ENCODE measurements around the gene MEN1. TPM values are rescaled to one million over a fixed set of nuclear protein-coding genes. Genes with fewer than 3 reads are reported as not detected.

MEN1 gene
- total and polyA plus RNA-seq, 8 donors: 26.9 to 46.5 (median 37.0) TPM

DNA sequence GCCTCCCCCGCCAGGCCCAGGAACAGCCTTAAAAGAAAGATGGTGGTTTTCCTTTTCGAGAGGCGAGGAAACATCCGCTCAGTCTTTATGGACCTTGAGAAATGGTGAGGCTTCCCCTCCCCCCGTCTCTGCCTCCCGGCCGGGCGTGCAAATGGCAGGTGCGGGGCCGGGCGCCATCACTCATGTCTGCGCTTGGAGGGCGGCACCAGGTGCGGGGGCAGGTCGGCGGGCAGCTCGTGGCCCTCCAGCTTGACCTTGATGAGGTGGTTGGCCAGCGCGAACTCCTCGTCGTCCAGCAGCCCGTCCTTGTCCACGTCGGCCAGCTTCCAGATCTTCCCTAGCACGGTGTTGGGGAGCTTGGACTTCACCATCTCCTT, 43.8 kb upstream of the MEN1 start:
- no peak for ATAC-seq
- no peaks in the 10 kb centered on the region for H3K9me3 ChIP-seq
- H3K27me3 ChIP-seq: no peaks in the 10 kb centered on the region
- intact Hi-C loops (cut with DNase I): no loop called here
- no peak overlapping the region for H3K4me3 ChIP-seq
- peaks cover 49 to 100% of the 10 kb centered on the region in 2 donors for H3K4me1 ChIP-seq
- TF ChIP-seq, protein P1, sequence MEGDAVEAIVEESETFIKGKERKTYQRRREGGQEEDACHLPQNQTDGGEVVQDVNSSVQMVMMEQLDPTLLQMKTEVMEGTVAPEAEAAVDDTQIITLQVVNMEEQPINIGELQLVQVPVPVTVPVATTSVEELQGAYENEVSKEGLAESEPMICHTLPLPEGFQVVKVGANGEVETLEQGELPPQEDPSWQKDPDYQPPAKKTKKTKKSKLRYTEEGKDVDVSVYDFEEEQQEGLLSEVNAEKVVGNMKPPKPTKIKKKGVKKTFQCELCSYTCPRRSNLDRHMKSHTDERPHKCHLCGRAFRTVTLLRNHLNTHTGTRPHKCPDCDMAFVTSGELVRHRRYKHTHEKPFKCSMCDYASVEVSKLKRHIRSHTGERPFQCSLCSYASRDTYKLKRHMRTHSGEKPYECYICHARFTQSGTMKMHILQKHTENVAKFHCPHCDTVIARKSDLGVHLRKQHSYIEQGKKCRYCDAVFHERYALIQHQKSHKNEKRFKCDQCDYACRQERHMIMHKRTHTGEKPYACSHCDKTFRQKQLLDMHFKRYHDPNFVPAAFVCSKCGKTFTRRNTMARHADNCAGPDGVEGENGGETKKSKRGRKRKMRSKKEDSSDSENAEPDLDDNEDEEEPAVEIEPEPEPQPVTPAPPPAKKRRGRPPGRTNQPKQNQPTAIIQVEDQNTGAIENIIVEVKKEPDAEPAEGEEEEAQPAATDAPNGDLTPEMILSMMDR (IDR thresholded peaks at IDR 0.05): no peak
- peak overlapping the region; percentile 72 to 92 for H3K27ac ChIP-seq
- H3K36me3 ChIP-seq: peaks cover 0 to 71% of the 10 kb centered on the region in 2 donors
- peak in 1 of 4 donors; percentile 74 for DNase-seq

DNA sequence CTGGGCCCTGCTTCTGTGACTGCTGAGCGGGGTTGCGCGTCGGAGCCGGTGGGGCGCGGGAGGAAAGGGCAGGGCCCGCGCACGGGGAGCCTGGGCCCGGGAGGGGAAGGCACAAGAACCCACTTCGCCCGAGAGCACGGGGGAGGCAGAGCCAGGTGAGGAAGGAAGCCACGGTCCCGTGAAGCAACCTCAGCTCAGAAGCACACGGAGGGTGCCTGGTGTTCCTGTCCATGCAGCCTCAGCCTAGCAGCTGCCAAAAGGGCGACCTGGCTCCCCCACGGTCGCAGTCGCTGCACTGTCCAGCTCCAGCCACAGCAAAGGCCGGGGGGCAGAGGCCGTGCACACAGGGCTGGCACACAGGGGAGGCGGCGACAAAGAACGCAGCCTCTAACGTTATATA, 43.4 kb upstream of the MEN1 start:
- H3K27ac ChIP-seq: peak overlapping the region in 1 of 2 donors; percentile 92
- H3K27me3 ChIP-seq: no peaks in the 10 kb centered on the region
- ATAC-seq (no peak), DNase-seq (peak in 1 of 4 donors; percentile 84)
- H3K36me3 ChIP-seq: peaks cover 0 to 67% of the 10 kb centered on the region in 2 donors
- peaks cover 45 to 100% of the 10 kb centered on the region in 2 donors for H3K4me1 ChIP-seq
- no peak overlapping the region for H3K4me3 ChIP-seq
- H3K9me3 ChIP-seq: no peaks in the 10 kb centered on the region
- intact Hi-C loops (cut with DNase I): no loop called here
- TF ChIP-seq, protein P1 (IDR thresholded peaks at IDR 0.05): no peak

DNA sequence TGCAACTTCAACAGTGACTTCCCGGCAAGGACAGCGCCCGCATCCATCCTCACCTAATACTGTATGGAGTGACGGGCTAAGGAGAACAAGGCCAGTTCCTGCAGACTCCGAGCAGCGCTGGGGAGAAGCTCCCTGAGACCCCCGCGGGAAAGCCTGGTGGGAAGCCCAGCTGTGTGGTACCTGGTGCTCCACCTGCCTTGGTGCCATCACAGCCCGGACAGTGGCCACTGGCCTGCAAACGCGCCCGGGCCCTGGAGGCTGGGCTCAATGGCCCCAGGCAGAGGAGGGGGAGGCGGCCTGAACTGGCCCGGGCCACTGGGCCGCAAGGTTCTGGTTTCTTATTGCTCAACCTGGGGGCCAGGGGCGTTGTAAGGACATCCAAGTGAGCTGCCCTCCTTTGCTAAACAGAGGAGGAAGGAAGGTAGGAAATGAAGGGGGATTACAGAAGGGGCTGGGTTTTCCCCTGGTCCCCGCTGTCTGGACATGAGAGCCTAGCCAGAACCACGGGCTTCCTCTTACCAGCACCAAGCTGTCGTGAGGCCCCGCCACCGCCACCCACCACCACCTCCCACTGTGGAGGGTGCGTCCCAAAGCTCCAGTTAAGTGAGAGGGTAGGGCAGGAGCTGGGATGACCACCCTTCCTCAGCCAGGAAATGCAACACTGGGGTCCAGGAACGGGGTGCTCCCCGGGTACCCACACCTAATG, 42.6 kb upstream of the MEN1 start:
- peak overlapping the region in 1 of 2 donors; percentile 92 for H3K27ac ChIP-seq
- H3K27me3 ChIP-seq: no peaks in the 10 kb centered on the region
- peaks cover 0 to 59% of the 10 kb centered on the region in 2 donors for H3K36me3 ChIP-seq
- H3K9me3 ChIP-seq: no peaks in the 10 kb centered on the region
- intact Hi-C loops (cut with DNase I): no loop called here
- no peak for ATAC-seq
- TF ChIP-seq, protein P1 (IDR thresholded peaks at IDR 0.05): no peak
- H3K4me1 ChIP-seq: peaks cover 46 to 100% of the 10 kb centered on the region in 2 donors
- H3K4me3 ChIP-seq: no peak overlapping the region
- peak in 1 of 4 donors; percentile 86 for DNase-seq

DNA sequence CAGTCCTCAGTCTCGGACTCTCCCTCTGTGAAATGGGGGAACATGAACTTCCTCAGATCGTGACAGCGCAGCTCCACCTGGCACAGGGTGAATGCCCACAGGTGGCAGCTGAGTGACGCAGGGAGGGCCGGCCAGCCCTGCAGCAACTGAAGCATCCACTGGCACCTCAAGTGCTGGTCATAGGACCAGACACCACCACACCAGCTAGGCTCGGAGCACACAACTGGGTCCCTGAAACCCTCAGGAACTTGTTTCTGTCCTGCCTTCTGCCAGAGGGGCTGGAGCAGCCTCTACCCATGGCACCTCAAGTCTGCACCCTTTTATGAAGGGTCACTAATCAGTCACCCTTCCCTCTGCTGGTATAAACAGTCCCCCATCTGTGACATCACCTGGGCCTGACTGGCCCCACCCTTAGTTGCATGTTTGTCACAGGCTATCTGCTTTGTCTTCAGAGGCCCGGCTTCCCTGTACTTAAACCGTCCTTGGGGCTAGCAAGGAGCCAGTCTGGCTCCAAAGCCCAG, 41.5 kb upstream of the MEN1 start:
- ATAC-seq (no peak), DNase-seq (peak in 1 of 4 donors; percentile 75)
- TF ChIP-seq, protein P1 (IDR thresholded peaks at IDR 0.05): no peak
- H3K4me1 ChIP-seq: peaks cover 43 to 100% of the 10 kb centered on the region in 2 donors
- H3K27me3 ChIP-seq: no peaks in the 10 kb centered on the region
- intact Hi-C loops (cut with DNase I): no loop called here
- H3K9me3 ChIP-seq: no peaks in the 10 kb centered on the region
- H3K36me3 ChIP-seq: peaks cover 0 to 48% of the 10 kb centered on the region in 2 donors
- H3K27ac ChIP-seq: peak overlapping the region in 1 of 2 donors; percentile 92
- no peak overlapping the region for H3K4me3 ChIP-seq

DNA sequence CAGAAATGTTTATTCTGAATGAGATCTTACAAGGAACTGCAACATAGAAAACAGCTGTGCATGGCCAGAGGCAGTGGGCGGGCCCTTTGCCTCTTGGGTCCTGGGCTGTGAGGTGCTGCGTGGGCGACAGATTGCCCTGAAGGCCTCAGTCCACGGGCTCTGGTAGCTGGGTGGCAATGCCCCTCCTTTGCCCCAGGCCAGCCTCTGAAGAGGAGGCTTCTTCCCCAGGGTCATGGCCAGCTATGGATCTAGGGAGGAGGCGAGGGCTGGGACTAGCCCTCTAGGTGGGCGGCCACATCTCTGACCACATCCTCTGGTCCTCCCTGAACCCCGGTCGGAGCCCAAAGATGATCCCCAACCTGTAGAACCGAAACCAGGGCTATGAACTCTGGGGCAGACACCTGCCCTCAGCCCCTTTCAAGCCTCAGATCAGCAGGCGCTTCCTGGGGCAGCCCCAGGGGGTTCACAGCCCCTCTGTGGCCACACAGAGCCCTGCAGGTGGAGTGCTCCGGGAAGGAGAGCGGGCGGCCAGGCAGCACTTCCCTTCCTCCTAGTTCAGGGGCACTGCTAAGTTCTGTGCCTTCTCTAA, 40.7 kb upstream of the MEN1 start:
- intact Hi-C loops (cut with DNase I): no loop called here
- Histone ChIP-seq H3K36me3 (peaks cover 0 to 42% of the 10 kb centered on the region in 2 donors), H3K9me3 (no peaks in the 10 kb centered on the region), H3K4me3 (no peak overlapping the region), H3K27me3 (no peaks in the 10 kb centered on the region), H3K4me1 (peaks cover 35 to 99% of the 10 kb centered on the region in 2 donors), H3K27ac (peak overlapping the region in 1 of 2 donors; percentile 92)
- ATAC-seq (no peak), DNase-seq (peak in 1 of 4 donors; percentile 83)
- TF ChIP-seq, protein P1 (IDR thresholded peaks at IDR 0.05): no peak
